K562 treated with DMSO at 1 percent for 4 hours (cell line): ENCODE results near the gene RETN. TPM values are rescaled to one million over a fixed set of nuclear protein-coding genes. Genes with fewer than 3 reads are reported as not detected.

Experiments used
- total RNA-seq: library from RNA; unstranded; fragments of 300-600 nt; gene quantifications from 2 replicates; pipeline ENCODE4 v1.2.3, GENCODE V29; 2022; ENCODE audit not compliant: insufficient read depth

RETN gene, protein sequence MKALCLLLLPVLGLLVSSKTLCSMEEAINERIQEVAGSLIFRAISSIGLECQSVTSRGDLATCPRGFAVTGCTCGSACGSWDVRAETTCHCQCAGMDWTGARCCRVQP
- not detected in 2 replicates for total RNA-seq

DNA sequence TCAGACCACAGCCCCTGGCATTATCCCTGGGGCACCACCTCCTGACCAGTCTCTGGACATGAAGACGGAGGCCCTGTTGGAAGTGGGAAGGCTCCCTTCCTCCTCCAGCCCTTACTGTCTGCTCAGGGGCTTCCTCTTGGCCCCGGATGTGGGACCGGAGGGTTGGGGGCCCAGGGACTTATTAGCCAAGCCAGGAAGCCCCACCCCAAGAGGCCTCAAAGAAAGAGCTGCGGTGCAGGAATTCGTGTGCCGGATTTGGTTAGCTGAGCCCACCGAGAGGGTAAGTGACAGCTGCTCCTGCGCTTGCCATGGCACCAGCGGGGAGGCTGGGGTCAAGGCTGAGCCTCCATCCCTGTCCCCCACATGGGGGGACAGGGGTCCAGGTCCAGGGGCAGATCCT lies at the start of gene RETN:
Gene RETN (plus strand): TSS at position 208 of the 400 bp plus-strand sequence. CDS start 278 bp downstream, outside the sequence.

DNA sequence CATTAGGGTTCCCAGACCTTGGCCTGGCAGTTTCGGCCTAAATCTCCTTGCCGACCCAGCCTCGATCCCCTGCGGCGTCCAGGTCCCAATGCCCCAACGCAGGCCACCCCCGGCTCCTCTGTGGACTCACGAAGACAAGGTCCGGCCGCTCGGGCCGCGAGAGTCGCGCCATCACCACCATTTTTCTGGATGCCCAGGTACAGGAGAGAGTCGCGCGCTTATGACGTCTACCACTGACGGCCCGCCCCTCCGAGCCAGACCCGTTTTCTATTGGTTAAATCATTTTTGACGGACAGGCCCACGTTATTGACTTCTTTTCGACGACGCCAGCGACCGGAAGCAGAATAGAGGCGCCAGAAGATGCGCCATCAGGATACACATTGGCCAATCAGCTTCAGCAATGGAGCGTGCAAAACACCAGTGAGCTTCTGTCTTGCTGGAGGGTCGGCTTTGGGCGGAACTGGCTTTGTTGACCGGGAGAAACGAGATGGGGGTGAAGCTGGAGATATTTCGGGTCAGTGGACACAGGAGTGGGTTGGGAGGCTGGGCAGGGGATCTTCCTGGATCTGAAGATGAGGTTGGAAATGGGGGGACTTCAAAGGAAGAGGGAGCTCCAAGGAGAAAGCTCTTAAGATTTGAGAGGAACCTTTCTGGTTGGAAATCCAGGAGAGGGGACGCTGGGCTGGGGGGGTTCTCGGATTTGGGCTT lies 39.3 kb upstream of the RETN start, which contains the start of the genes PET100 and XAB2:
Gene PET100 (plus strand): TSS at position 447 of the 708 bp plus-strand sequence. CDS start 41 bp downstream, at position 488.
Gene XAB2 (minus strand): TSS at position 199 of the 708 bp plus-strand sequence. CDS start 18 bp downstream, at position 181.

DNA sequence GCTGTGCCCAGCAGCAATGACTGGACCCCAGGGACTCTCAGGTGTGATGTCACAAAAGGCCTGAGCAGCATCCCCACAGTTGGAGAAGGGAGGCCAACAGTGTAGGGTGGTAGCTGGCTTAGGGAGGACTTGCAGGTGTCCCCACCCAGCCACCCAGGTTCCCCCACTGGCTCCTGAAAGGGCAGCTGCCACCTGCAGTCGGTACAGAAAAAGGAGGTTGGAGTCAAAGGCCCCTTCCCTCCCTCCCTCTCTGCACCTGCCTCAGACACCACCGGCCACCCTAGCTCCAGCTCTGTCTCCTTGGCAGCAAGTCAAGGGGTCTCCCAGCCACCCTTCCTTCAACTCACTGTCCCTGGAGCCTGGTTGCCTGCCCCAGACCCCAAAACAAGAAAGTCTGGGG lies 35.2 kb upstream of the RETN start, which contains the start of gene PCP2:
Gene PCP2 (minus strand): TSS at position 22 of the 400 bp plus-strand sequence. CDS start 262 bp downstream, outside the sequence.

DNA sequence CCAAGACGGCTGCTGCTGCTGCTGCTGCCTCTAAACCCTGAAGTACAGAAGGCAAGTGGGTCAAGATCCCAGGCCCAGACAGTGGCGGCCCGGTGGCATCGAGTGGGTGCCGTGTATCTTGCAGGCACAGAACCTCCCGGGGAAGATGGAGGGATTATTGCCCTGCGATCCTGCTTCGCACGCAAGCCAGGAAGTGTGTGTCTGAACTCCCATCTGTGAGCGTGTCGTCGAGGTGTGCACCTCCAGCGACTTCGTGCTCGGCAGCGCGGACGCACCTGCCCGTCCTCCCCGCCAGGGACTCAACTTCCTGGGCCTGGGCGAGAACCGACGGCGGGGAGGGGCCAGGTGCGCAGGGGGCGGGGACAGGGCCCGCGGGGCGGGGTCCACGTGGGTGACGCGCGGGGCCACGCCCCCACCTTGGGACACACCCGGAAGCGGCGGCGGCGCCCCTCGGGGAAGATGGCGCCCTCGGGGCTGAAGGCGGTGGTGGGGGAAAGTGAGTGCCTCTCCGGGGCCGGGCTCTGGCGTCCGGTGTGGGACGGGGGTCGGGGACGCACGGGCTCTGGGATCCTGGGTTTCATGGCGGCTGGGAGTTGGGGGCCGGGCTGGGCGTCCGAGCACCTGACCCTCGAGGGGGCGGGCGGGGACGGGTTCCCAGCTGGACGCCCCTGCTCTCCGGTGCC lies 32.0 kb upstream of the RETN start, which contains the start of gene STXBP2:
Gene STXBP2 (plus strand): TSS at position 420 of the 683 bp plus-strand sequence. CDS start 40 bp downstream, at position 460.

DNA sequence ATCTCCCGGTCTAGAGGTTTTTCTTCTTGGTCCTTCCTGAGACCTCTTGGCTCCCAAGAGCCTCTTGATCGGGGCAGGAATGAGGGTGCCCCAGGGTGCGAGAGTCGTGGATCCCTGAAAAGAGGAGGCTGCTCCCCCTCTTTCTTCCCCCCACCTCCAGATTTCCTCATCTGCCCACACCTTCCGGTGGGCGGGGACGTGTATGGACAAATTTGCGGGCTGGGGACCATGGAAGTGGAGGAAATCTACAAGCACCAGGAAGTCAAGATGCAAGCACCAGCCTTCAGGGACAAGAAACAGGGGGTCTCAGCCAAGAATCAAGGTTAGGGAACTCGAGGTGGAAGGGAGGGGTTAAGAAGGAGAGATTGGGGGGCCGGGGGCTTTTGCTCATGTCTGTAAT lies 8.0 kb downstream of the RETN start, which contains the start of gene MCEMP1:
Gene MCEMP1 (plus strand): TSS at position 237 of the 400 bp plus-strand sequence. CDS start 31 bp downstream, at position 268.

DNA sequence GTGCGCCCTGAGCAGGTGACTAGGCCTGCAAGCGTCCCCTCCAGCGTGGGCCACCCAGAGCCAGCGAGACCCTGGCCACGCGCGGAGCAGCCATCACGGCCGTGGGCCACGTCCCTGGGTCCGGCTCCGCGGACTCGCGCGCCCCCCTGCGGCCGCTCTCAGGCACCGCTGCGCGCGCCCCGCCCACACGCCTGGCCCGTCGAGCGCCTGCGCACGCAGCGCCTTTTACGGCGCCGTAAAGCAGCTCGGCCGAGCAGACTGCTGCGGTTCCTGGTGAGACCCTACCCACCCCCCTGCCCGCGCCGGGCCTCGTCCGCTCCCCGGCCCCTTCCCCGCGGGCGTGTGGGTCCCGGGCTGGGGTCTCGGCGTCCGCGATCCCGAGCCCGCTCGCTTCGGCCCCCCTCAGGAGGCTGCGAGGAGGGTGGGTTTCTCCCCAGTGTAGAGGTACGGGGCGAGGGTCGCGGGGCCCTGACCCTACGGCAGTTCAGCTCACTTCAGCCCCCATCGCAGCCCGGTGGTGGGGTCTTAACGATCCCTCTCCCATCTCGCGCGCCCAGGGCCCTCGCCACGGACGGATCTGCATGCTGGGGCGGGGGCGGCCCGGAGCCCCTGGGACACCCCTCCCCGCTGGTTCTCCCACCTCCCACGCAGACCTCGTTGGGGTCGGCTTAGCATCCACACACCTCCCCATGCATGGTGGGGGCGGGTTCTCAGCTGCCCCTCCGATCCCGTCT lies 11.9 kb downstream of the RETN start, which contains the start of gene TRAPPC5:
Gene TRAPPC5 (plus strand): TSS at position 228 of the 734 bp plus-strand sequence. CDS start 1,421 bp downstream, outside the sequence.

DNA sequence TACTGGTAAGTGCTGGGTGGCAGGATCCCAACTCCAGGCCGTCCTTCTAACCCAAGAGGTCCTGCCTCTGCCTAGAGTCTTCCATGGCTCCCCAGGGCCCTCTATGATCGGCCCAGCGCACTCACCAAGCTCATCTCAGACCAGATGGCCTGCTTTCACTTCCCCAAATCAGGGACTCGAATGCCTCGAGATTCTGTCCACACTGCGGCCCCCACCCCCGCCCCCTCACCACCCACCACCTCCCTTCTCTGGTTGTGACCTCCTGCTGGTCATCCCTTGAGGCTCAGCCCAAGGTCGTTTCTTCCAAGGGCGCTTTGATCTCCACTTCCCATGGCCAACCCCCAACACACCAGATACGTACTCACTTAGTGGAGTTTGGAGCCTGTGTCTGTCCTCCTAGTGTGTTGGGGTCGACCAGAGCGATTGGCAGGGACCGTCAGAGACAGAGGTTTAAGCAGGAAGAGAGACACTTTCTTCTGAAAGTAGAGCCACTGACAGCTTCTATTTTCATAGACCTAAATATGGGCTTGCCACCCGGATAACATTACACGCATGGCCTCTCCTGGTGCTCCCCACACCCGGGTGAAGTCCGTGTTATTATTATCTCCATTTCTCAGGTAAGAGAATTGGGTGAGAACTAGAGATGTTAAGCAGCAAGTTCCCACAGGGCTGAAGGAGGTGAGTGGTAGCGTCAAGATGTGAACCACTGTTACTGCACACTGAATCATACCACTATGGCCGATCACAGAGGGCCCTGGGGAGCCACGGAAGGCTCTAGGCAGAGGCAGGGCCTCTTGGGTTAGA lies 33.0 kb downstream of the RETN start, which contains the start of gene FCER2:
Gene FCER2 (minus strand): TSS at position 478 of the 804 bp plus-strand sequence. CDS start 2,371 bp downstream, outside the sequence.

Other genes with a start within 250 kb of the RETN start
- 2.1 and 5.4 TPM in 2 replicates for gene PEX11G, start 180.0 kb upstream of the RETN start, total RNA-seq
- 33.5 and 40.3 TPM in 2 replicates for gene ZNF358, start 152.9 kb upstream of the RETN start, total RNA-seq
- gene MCOLN1, start 146.4 kb upstream of the RETN start, total RNA-seq: 17.8 and 26.3 TPM in 2 replicates
- gene PNPLA6, start 133.3 kb upstream of the RETN start, total RNA-seq: 44.3 and 75.9 TPM in 2 replicates
- 2.8 and 3.5 TPM in 2 replicates for gene CAMSAP3, start 73.2 kb upstream of the RETN start, total RNA-seq
- 73.4 and 73.7 TPM in 2 replicates for gene XAB2, start 39.5 kb upstream of the RETN start, total RNA-seq
- 19.4 and 24.7 TPM in 2 replicates for gene PET100, start 39.3 kb upstream of the RETN start, total RNA-seq
- gene PCP2, start 35.3 kb upstream of the RETN start, total RNA-seq: not detected in 2 replicates
- gene STXBP2, start 31.9 kb upstream of the RETN start, total RNA-seq: 219 and 238 TPM in 2 replicates
- 1.6 and 3.9 TPM in 2 replicates for gene MCEMP1, start 8.0 kb downstream of the RETN start, total RNA-seq
- gene TRAPPC5, start 11.8 kb downstream of the RETN start, total RNA-seq: 90.6 and 98.1 TPM in 2 replicates
- gene FCER2, start 33.1 kb downstream of the RETN start, total RNA-seq: not detected in 2 replicates
- not detected in 2 replicates for gene CLEC4G, start 63.1 kb downstream of the RETN start, total RNA-seq
- gene CD209, start 78.5 kb downstream of the RETN start, total RNA-seq: not detected in 2 replicates
- gene CLEC4M, start 94.2 kb downstream of the RETN start, total RNA-seq: 0.40 TPM in 1 of 2 replicates, not detected in the other
- gene EVI5L, start 161.2 kb downstream of the RETN start, total RNA-seq: 7.9 and 13.4 TPM in 2 replicates
- 0.12 TPM in 1 of 2 replicates, not detected in the other for gene PRR36, start 205.3 kb downstream of the RETN start, total RNA-seq
- 3.9 and 4.0 TPM in 2 replicates for gene LRRC8E, start 219.5 kb downstream of the RETN start, total RNA-seq
- gene MAP2K7, start 234.8 kb downstream of the RETN start, total RNA-seq: 24.3 and 30.0 TPM in 2 replicates
- 3.9 TPM in 2 replicates for gene TGFBR3L, start 245.8 kb downstream of the RETN start, total RNA-seq